HepG2 (cell line): ENCODE data around the gene HNRNPM.

Experiments used
- BRF2 ChIP-seq: sonication (generic); formaldehyde crosslinking; IDR thresholded peaks from 2 replicates; pipeline ENCODE4 v1.8.1; 2022; ENCODE audit warnings: mild to moderate bottlenecking, missing genetic modification reagents
- CENPX ChIP-seq: sonication (generic); formaldehyde crosslinking; IDR thresholded peaks from 2 replicates; pipeline ENCODE4 v1.9.0; 2021; ENCODE audit warnings: mild to moderate bottlenecking, missing genetic modification reagents, moderate library complexity
- CTCF ChIP-seq: sonication (generic); formaldehyde crosslinking; IDR thresholded peaks from 2 replicates; pipeline ENCODE4 v1.5.0; 2020; ENCODE audit warnings: mild to moderate bottlenecking, missing genetic modification reagents, moderate library complexity
- HMGXB4 ChIP-seq, 2 experiments: sonication (generic) in 1 of 2; formaldehyde crosslinking in 1 of 2; IDR thresholded peaks; 2 replicates each; pipeline versions ENCODE4 v1.4.0 to v1.6.1; 2018 to 2020; ENCODE audit warnings: missing genetic modification reagents in 2 of 2, borderline replicate concordance in 1 of 2, low read depth in 1 of 2, mild to moderate bottlenecking in 1 of 2, missing biosample characterization in 1 of 2
- JUNB ChIP-seq: sonication (generic); formaldehyde crosslinking; IDR thresholded peaks from 2 replicates; pipeline ENCODE4 v1.8.0; 2022; ENCODE audit warnings: missing genetic modification reagents, mild to moderate bottlenecking, borderline replicate concordance
- KDM4B ChIP-seq: sonication (generic); formaldehyde crosslinking; IDR thresholded peaks from 2 replicates; pipeline ENCODE4 v1.4.0; 2020; ENCODE audit warnings: missing genetic modification reagents
- MTA1 ChIP-seq: sonication (generic); formaldehyde crosslinking; IDR thresholded peaks from 2 replicates; pipeline ENCODE4 v1.4.0; 2020; ENCODE audit warnings: missing genetic modification reagents, mild to moderate bottlenecking, borderline replicate concordance
- SAFB2 ChIP-seq: sonication (generic); formaldehyde crosslinking; IDR thresholded peaks from 2 replicates; pipeline ENCODE4 v1.5.1; 2020; ENCODE audit warnings: missing genetic modification reagents, low read depth, mild to moderate bottlenecking, borderline replicate concordance
- ZNF766 ChIP-seq: sonication (generic); formaldehyde crosslinking; IDR thresholded peaks from 2 replicates; pipeline ENCODE4 v1.5.0; 2020; ENCODE audit warnings: missing genetic modification reagents, borderline replicate concordance
- ZZZ3 ChIP-seq: sonication (generic); formaldehyde crosslinking; IDR thresholded peaks from 2 replicates; pipeline ENCODE4 v1.4.0; 2020; ENCODE audit warnings: missing genetic modification reagents, mild to moderate bottlenecking, borderline replicate concordance

GRCh38 chr19:8455018-8455417, 10.2 kb downstream of the HNRNPM start:
- TF ChIP-seq ZZZ3 (no peak), JUNB (no peak), MTA1 (no peak), CTCF (no peak), ZNF766 (CRISPR knock-in tag) (no peak), SAFB2 (CRISPR knock-in tag) (no peak), BRF2 (CRISPR knock-in tag) (no peak), CENPX (no peak), KDM4B (no peak), HMGXB4 (CRISPR knock-in tag; IDR thresholded peaks at IDR 0.05; ENCODE audit: borderline replicate concordance in 1 of 2, low read depth in 1 of 2) (no peak)
